Esophagus squamous epithelium (tissue), 5 donors: ENCODE results near the gene CYB561A3. TPM values are rescaled to one million over a fixed set of nuclear protein-coding genes. Genes with fewer than 3 reads are reported as not detected.

Experiments used
- DNase-seq: peaks from one replicate; lab custom pipeline; 2025; lab: John Stamatoyannopoulos, UW
- H3K27ac ChIP-seq, 4 donors: fragments of 200-600 bp; sonication (generic); one replicate each; pipeline ENCODE4 v1.5.1; 2016 to 2019; ENCODE audit warnings: mild to moderate bottlenecking in 1 of 4
- H3K27me3 ChIP-seq, 4 donors: fragments of 200-600 bp; sonication (generic); 1 replicate in 3 of 4; 2 replicates in 1 of 4; pipeline versions ENCODE4 v1.5.1 to v1.6.0; 2017 to 2021; ENCODE audit warnings: antibody characterized with exemption in 1 of 4
- H3K36me3 ChIP-seq, 3 donors: fragments of 200-600 bp; sonication (generic); one replicate each; pipeline ENCODE4 v1.5.1; 2016 to 2019
- H3K4me1 ChIP-seq, 3 donors: fragments of 200-600 bp; sonication (generic); one replicate each; pipeline ENCODE4 v1.5.1; 2017 to 2019
- H3K4me3 ChIP-seq, 4 donors: fragments of 200-600 bp; sonication (generic); 1 replicate in 3 of 4; 2 replicates in 1 of 4; pipeline ENCODE4 v1.5.1; 2016 to 2019; ENCODE audit warnings: mild to moderate bottlenecking in 2 of 4, moderate library complexity in 1 of 4
- H3K9me3 ChIP-seq, 3 donors: fragments of 200-600 bp; sonication (generic); one replicate each; pipeline ENCODE4 v1.5.1; 2016 to 2019
- CTCF ChIP-seq, 6 experiments: fragments of 450-650 bp in 4 of 6; fragments of 200-600 bp in 2 of 6; sonication (generic) in 2 of 6; IDR thresholded peaks; one replicate each; pipeline ENCODE4 v1.5.1; 2016 to 2019; ENCODE audit warnings: antibody characterized with exemption in 6 of 6, mild to moderate bottlenecking in 4 of 6, moderate library complexity in 4 of 6
- POLR2A ChIP-seq, 4 donors: fragments of 450-650 bp; IDR thresholded peaks; one replicate each; pipeline ENCODE4 v1.6.1; 2017; ENCODE audit warnings: antibody characterized with exemption in 4 of 4, mild to moderate bottlenecking in 4 of 4, moderate library complexity in 3 of 4
- WGBS, 2 donors: methylation state at CpG; one replicate each; pipeline ENCODE4 v1.1.5; 2018; 5-methylcytosine and 5-hydroxymethylcytosine counted together
- intact Hi-C: fragments of 100-400 bp; cut with DNase I; formaldehyde crosslinking; loops from one replicate; pipeline ENCODE4 v1.15.0; 2022
- total RNA-seq, 4 donors: library from RNA; depleted of rRNA; stranded (reverse); fragments of >200 nt; gene quantifications; one replicate each; pipeline ENCODE4 v1.1.0, GENCODE V29; 2016
- donor health status: DM: yes; HTN: yes; CAD: no.

CYB561A3 gene
- total RNA-seq, 4 donors from 2014 or later = 23.9 to 44.3 (median 27.9) TPM

- WGBS, 2 donors = 79 to 89% methylated on average over 6 to 8 of the region's 9 CpGs
- no peak for TF ChIP-seq CTCF (IDR thresholded peaks at IDR 0.05)
- TF ChIP-seq POLR2A (IDR thresholded peaks at IDR 0.05) = no peak
- peak overlapping the region in 1 of 4 donors; percentile 2 for H3K27ac ChIP-seq
These were observed 4.3 kb downstream of the CYB561A3 start for GRCh38 chr11:61357233-61357893.

GRCh38 chr11:61356706-61357105 lies 5.0 kb downstream of the CYB561A3 start:
- H3K27ac ChIP-seq = peak overlapping the region in 1 of 4 donors; percentile 2
- WGBS, 2 donors = 80% methylated on average over 1 of the region's 4 CpGs; no CpG with 5 or more reads in 1 of the 2 donors
- H3K4me3 ChIP-seq = no peak overlapping the region
- TF ChIP-seq POLR2A (IDR thresholded peaks at IDR 0.05) (no peak), CTCF (IDR thresholded peaks at IDR 0.05) (no peak)
- no peaks in the 10 kb centered on the region for H3K27me3 ChIP-seq
- no peaks in the 10 kb centered on the region for H3K9me3 ChIP-seq
- intact Hi-C loops = no loop called here
- H3K4me1 ChIP-seq = peaks cover 5 to 43% (median 14%) of the 10 kb centered on the region in 3 donors
- DNase-seq = no peak
- H3K36me3 ChIP-seq = peaks cover 0 to 47% (median under 1%) of the 10 kb centered on the region in 3 donors

More at GRCh38 chr11:61357233-61357893, 4.3 kb downstream of the CYB561A3 start:
- Histone ChIP-seq H3K4me1 (peaks cover 5 to 43% (median 14%) of the 10 kb centered on the region in 3 donors), H3K27me3 (no peaks in the 10 kb centered on the region), H3K36me3 (peaks cover 0 to 41% (median 0%) of the 10 kb centered on the region in 3 donors), H3K4me3 (no peak overlapping the region), H3K9me3 (no peaks in the 10 kb centered on the region)
- intact Hi-C loops = no loop called here
- no peak for DNase-seq

GRCh38 chr11:61354208-61354607 lies 7.5 kb downstream of the CYB561A3 start:
- Histone ChIP-seq H3K4me1 (peaks cover 0 to 20% (median 0%) of the 10 kb centered on the region in 3 donors), H3K36me3 (peaks cover 0 to 72% (median 21%) of the 10 kb centered on the region in 3 donors)
- WGBS, 2 donors = 69 to 88% methylated on average over 2 of the region's 2 CpGs

GRCh38 chr11:61353131-61354067 lies 8.3 kb downstream of the CYB561A3 start:
- Histone ChIP-seq H3K9me3 (no peaks in the 10 kb centered on the region), H3K27ac (no peak overlapping the region), H3K4me1 (peaks cover 0 to 20% (median 0%) of the 10 kb centered on the region in 3 donors), H3K27me3 (no peaks in the 10 kb centered on the region), H3K36me3 (peaks cover 0 to 80% (median 23%) of the 10 kb centered on the region in 3 donors), H3K4me3 (no peak overlapping the region)
- intact Hi-C loops = no loop called here
- DNase-seq = no peak
- TF ChIP-seq CTCF (IDR thresholded peaks at IDR 0.05) (no peak), POLR2A (IDR thresholded peaks at IDR 0.05) (no peak)
- 84 to 86% methylated on average over 8 to 13 of the region's 15 CpGs for WGBS, 2 donors

More at GRCh38 chr11:61354208-61354607, 7.5 kb downstream of the CYB561A3 start:
- intact Hi-C loops = no loop called here
- H3K27me3 ChIP-seq = no peaks in the 10 kb centered on the region
- TF ChIP-seq CTCF (IDR thresholded peaks at IDR 0.05) = no peak
- TF ChIP-seq POLR2A (IDR thresholded peaks at IDR 0.05) = no peak
- no peaks in the 10 kb centered on the region for H3K9me3 ChIP-seq
- no peak for DNase-seq
- H3K27ac ChIP-seq = no peak overlapping the region
- H3K4me3 ChIP-seq = no peak overlapping the region
